ENCODE results near the gene NTM. TPM values are rescaled to one million over a fixed set of nuclear protein-coding genes. Genes with fewer than 3 reads are reported as not detected.

Gene NTM
- total RNA-seq, 1 experiment from 2014 or later = not detected

DNA sequence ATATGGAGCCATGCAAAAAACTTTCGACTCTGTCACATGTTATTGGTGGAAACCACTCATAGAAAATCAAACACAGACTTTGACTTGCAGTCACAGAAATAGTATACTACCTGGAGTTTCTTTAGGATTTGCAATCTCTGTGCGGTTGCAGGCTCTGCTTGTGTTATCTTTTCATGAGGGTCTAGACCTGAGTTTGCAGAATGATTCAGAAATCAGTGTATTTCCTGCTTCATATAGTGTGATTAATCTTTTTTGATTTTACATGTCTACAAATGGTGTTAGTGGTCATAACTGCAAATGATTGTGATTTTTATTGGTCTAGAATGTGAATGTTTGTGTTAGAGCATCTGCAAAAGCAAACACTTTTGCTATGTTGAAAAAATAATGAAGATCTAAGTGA, 690.2 kb downstream of the NTM start:
- H3K4me3 ChIP-seq (replicated peaks in 1 of 2; ENCODE audit: low read depth in 1 of 2, low read length in 2 of 2) = no peak overlapping the region
- no peak overlapping the region for H3K27ac ChIP-seq (ENCODE audit: low read depth, low read length)
- ATAC-seq (no peak), DNase-seq (ENCODE audit: low read depth, low spot score) (no peak)
- H3K27me3 ChIP-seq (ENCODE audit: insufficient read depth, low read length) = no peaks in the 10 kb centered on the region
- no TSS peak for BruUV-seq (replicated peaks)
- H2AFZ ChIP-seq (ENCODE audit: low read depth, low read length, poor library complexity, severe bottlenecking) = no peak overlapping the region
- intact Hi-C loops (cut with micrococcal nuclease) = no loop called here
- no peaks in the 10 kb centered on the region for H3K9me2 ChIP-seq (ENCODE audit: insufficient read depth)
- TF ChIP-seq CEBPB (IDR thresholded peaks at IDR 0.05; ENCODE audit: low read depth) = no peak
- TF ChIP-seq, protein P1, sequence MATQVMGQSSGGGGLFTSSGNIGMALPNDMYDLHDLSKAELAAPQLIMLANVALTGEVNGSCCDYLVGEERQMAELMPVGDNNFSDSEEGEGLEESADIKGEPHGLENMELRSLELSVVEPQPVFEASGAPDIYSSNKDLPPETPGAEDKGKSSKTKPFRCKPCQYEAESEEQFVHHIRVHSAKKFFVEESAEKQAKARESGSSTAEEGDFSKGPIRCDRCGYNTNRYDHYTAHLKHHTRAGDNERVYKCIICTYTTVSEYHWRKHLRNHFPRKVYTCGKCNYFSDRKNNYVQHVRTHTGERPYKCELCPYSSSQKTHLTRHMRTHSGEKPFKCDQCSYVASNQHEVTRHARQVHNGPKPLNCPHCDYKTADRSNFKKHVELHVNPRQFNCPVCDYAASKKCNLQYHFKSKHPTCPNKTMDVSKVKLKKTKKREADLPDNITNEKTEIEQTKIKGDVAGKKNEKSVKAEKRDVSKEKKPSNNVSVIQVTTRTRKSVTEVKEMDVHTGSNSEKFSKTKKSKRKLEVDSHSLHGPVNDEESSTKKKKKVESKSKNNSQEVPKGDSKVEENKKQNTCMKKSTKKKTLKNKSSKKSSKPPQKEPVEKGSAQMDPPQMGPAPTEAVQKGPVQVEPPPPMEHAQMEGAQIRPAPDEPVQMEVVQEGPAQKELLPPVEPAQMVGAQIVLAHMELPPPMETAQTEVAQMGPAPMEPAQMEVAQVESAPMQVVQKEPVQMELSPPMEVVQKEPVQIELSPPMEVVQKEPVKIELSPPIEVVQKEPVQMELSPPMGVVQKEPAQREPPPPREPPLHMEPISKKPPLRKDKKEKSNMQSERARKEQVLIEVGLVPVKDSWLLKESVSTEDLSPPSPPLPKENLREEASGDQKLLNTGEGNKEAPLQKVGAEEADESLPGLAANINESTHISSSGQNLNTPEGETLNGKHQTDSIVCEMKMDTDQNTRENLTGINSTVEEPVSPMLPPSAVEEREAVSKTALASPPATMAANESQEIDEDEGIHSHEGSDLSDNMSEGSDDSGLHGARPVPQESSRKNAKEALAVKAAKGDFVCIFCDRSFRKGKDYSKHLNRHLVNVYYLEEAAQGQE (IDR thresholded peaks at IDR 0.05; ENCODE audit: low read depth) = no peak
- no peak for TF ChIP-seq EZH2 (IDR thresholded peaks at IDR 0.05)
- no peak for TF ChIP-seq POLR2A (IDR thresholded peaks at IDR 0.05; ENCODE audit: borderline replicate concordance, extremely low read depth, insufficient read depth, insufficient read length)
- no peak for TF ChIP-seq JUND (IDR thresholded peaks at IDR 0.05)
- TF ChIP-seq EZH2phosphoT487 (IDR thresholded peaks at IDR 0.05; ENCODE audit: borderline replicate concordance) = no peak
- TF ChIP-seq ZFX (IDR thresholded peaks at IDR 0.05) = no peak
- no peak for TF ChIP-seq CBX3 (IDR thresholded peaks at IDR 0.05; ENCODE audit: low read depth)
- no peak for TF ChIP-seq POLR2AphosphoS5 (IDR thresholded peaks at IDR 0.05; ENCODE audit: low read depth, low read length)
- no peak for TF ChIP-seq MAX (IDR thresholded peaks at IDR 0.05)
- no peak for TF ChIP-seq ZBTB33 (IDR thresholded peaks at IDR 0.05; ENCODE audit: extremely low read depth, insufficient replicate concordance, low read length)
- TF ChIP-seq SIN3A (IDR thresholded peaks at IDR 0.05; ENCODE audit: low read depth) = no peak
- TF ChIP-seq ZNF274 (IDR thresholded peaks at IDR 0.05; ENCODE audit: low read depth, low read length) = no peak
- no peak for TF ChIP-seq ELF1 (IDR thresholded peaks at IDR 0.05; ENCODE audit: borderline replicate concordance, low read depth)
- TF ChIP-seq EGR1 (IDR thresholded peaks at IDR 0.05; ENCODE audit: low read depth) = no peak
- TF ChIP-seq SRF (IDR thresholded peaks at IDR 0.05; ENCODE audit: low read depth) = no peak
- no peak for TF ChIP-seq RAD21 (IDR thresholded peaks at IDR 0.05; ENCODE audit: low read depth)
- TF ChIP-seq YY1 (IDR thresholded peaks at IDR 0.05; ENCODE audit: extremely low read depth, insufficient replicate concordance, low read depth, low read length) = no peak
- no peak for TF ChIP-seq ATF3 (IDR thresholded peaks at IDR 0.05)
- ChIA-PET POLR2A (no interaction called here), CTCF (no interaction called here), RAD21 (ENCODE audit: low non-redundant PET in 1 of 2, low total read pairs in 2 of 2, uncharacterized antibody in 2 of 2, unreplicated experiment in 2 of 2) (no interaction called here)
- no peaks in the 10 kb centered on the region for H3K79me2 ChIP-seq (ENCODE audit: insufficient read depth, low read length)
- peaks cover 6 to 49% of the 10 kb centered on the region in 2 experiments; a peak in 2 of 4 replicates for H3K9me3 ChIP-seq (ENCODE audit: control insufficient read depth in 1 of 2, insufficient read depth in 1 of 2, low read depth in 1 of 2, low read length in 2 of 2)
- no peaks in the 10 kb centered on the region for H3K4me1 ChIP-seq (ENCODE audit: control insufficient read depth in 1 of 2, insufficient read depth in 2 of 2, low read length in 2 of 2)
- no peaks in the 10 kb centered on the region for H3K36me3 ChIP-seq (ENCODE audit: control insufficient read depth in 1 of 2, insufficient read depth in 2 of 2, low read length in 2 of 2)
- no peak overlapping the region for H3K9ac ChIP-seq (ENCODE audit: low read length)
- H4K20me1 ChIP-seq (ENCODE audit: insufficient read depth) = no peaks in the 10 kb centered on the region
- no peak overlapping the region for H3K4me2 ChIP-seq (ENCODE audit: low read length)

Data from HCT116 (cell line).